Natural killer cell (primary cell): ENCODE data around the gene PTPRN2. TPM values are rescaled to one million over a fixed set of nuclear protein-coding genes. Genes with fewer than 3 reads are reported as not detected.

ENCODE experiments used
- ATAC-seq, 3 donors: fragments of 150-1000 bp in 2 of 3; fragments of 200-7000 bp in 1 of 3; cut with Tn5 transposase; 1 replicate in 1 of 3; 2 replicates in 2 of 3; pipeline ENCODE4 v1.10.0; 2021; ENCODE audit warnings: mild to moderate bottlenecking in 2 of 3, moderate library complexity in 2 of 3
- DNase-seq, 2 donors: peaks; one replicate each; pipeline versions ENCODE4 v3.0.0 to v3.0.0-alpha.2; 2013 to 2021; ENCODE audit warnings: mixed read lengths in 1 of 2
- H3K27ac ChIP-seq: one replicate; pipeline ENCODE4 v1.5.1; 2013; ENCODE audit warnings: mild to moderate bottlenecking, low read length
- H3K27me3 ChIP-seq: one replicate; pipeline ENCODE4 v1.6.1; 2013; ENCODE audit warnings: low read length; ENCODE audit not compliant: control insufficient read depth, insufficient read depth
- H3K36me3 ChIP-seq: one replicate; pipeline ENCODE4 v1.6.1; 2013; ENCODE audit warnings: low read length; ENCODE audit not compliant: control insufficient read depth, insufficient read depth
- H3K4me1 ChIP-seq: one replicate; pipeline ENCODE4 v1.6.1; 2013; ENCODE audit warnings: low read length; ENCODE audit not compliant: control insufficient read depth, insufficient read depth
- H3K4me3 ChIP-seq: one replicate; pipeline ENCODE4 v1.5.1; 2013; ENCODE audit warnings: low read length
- H3K9me3 ChIP-seq: one replicate; pipeline ENCODE4 v1.6.1; 2013; ENCODE audit warnings: low read length; ENCODE audit not compliant: control insufficient read depth, insufficient read depth
- H3K27ac Mint-ChIP-seq, 2 donors: one replicate each; pipeline ENCODE4 v1.8.0; 2022; ENCODE audit warnings: mild to moderate bottlenecking in 2 of 2, mixed read lengths in 2 of 2, moderate library complexity in 1 of 2
- H3K27me3 Mint-ChIP-seq, 2 donors: one replicate each; pipeline ENCODE4 v1.8.0; 2022; ENCODE audit warnings: low read depth in 2 of 2, mixed read lengths in 2 of 2
- H3K36me3 Mint-ChIP-seq: one replicate; pipeline ENCODE4 v1.8.0; 2022; ENCODE audit warnings: mixed read lengths
- H3K4me1 Mint-ChIP-seq, 2 donors: one replicate each; pipeline ENCODE4 v1.8.0; 2022; ENCODE audit warnings: mixed read lengths in 2 of 2
- H3K4me3 Mint-ChIP-seq: one replicate; pipeline ENCODE4 v1.8.0; 2022; ENCODE audit warnings: mild to moderate bottlenecking, moderate library complexity, mixed read lengths
- H3K9me3 Mint-ChIP-seq, 2 donors: one replicate each; pipeline ENCODE4 v1.8.0; 2022; ENCODE audit warnings: mixed read lengths in 2 of 2
- CTCF ChIP-seq: fragments of 200-600 bp; IDR thresholded peaks from one replicate; pipeline ENCODE4 v1.8.0; 2022; ENCODE audit warnings: antibody characterized with exemption
- WGBS: methylation state at CpG from one replicate; pipeline ENCODE4 v1.1.7; 2013; ENCODE audit warnings: missing lambda C conversion rate; ENCODE audit not compliant: insufficient coverage; 5-methylcytosine and 5-hydroxymethylcytosine counted together
- intact Hi-C: fragments of 100-400 bp; cut with micrococcal nuclease; formaldehyde crosslinking; loops from one replicate; pipeline ENCODE4 v1.14.2; 2022
- total RNA-seq, 4 donors: library from RNA; stranded (reverse); fragments of 120-200 nt in 1 of 4; gene quantifications; one replicate each; pipeline versions ENCODE4 v1.2.3 to v1.2.4, GENCODE V29; 2013 to 2022

The PTPRN2 gene
- total RNA-seq, 3 donors from 2014 or later (not counting 1 experiment from before 2014, with no cell fraction given) = 1.3 to 2.5 (median 1.9) TPM

GRCh38 chr7:158391541-158391940 is 196.1 kb downstream of the PTPRN2 start:
- Histone ChIP-seq H3K9me3 (no peaks in the 10 kb centered on the region), H3K27ac (no peak overlapping the region), H3K4me1 (no peaks in the 10 kb centered on the region), H3K36me3 (no peaks in the 10 kb centered on the region), H3K4me3 (no peak overlapping the region), H3K27me3 (no peaks in the 10 kb centered on the region)
- H3K27ac Mint-ChIP-seq = no peak overlapping the region
- 90% methylated on average over 4 of the region's 4 CpGs for WGBS
- H3K9me3 Mint-ChIP-seq = no peaks in the 10 kb centered on the region
- H3K27me3 Mint-ChIP-seq = no peaks in the 10 kb centered on the region
- no peaks in the 10 kb centered on the region for H3K36me3 Mint-ChIP-seq
- H3K4me3 Mint-ChIP-seq = no peak overlapping the region
- ATAC-seq = no peak
- DNase-seq = no peak
- H3K4me1 Mint-ChIP-seq = no peaks in the 10 kb centered on the region
- no peak for TF ChIP-seq CTCF
- intact Hi-C loops = no loop called here

DNA sequence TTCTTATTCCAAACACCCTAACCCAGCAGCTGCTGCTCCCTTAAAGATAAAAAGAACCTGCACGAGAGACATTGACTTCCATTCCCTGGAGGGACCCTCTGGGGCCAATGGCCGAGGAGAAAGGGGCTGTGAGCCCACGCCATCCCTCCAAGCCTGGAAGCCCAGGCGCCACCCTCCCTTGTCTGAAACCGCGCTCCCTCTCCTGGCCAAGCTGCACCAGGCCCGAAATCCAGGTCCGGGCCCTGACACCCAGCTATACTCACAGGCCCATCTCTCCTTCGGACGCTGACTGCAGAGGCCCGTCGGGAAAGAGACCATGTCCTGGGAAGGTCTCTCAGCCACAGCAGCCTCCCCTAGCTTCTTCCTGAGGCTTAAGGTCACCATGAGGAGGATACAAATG is 196.5 kb downstream of the PTPRN2 start:
- Histone ChIP-seq H3K4me1 (no peaks in the 10 kb centered on the region), H3K27me3 (no peaks in the 10 kb centered on the region), H3K4me3 (no peak overlapping the region), H3K9me3 (no peaks in the 10 kb centered on the region), H3K27ac (no peak overlapping the region), H3K36me3 (no peaks in the 10 kb centered on the region)
- 87% methylated on average over 12 of the region's 12 CpGs for WGBS
- TF ChIP-seq CTCF = no peak
- Mint-ChIP-seq H3K4me1 (no peaks in the 10 kb centered on the region), H3K9me3 (no peaks in the 10 kb centered on the region), H3K36me3 (no peaks in the 10 kb centered on the region), H3K4me3 (no peak overlapping the region), H3K27ac (no peak overlapping the region), H3K27me3 (no peaks in the 10 kb centered on the region)
- DNase-seq = no peak
- no peak for ATAC-seq
- intact Hi-C loops = no loop called here

GRCh38 chr7:158390460-158390859 is 197.2 kb downstream of the PTPRN2 start:
- no peak overlapping the region for H3K4me3 Mint-ChIP-seq
- no peaks in the 10 kb centered on the region for H3K9me3 Mint-ChIP-seq
- Histone ChIP-seq H3K4me1 (no peaks in the 10 kb centered on the region), H3K4me3 (no peak overlapping the region), H3K9me3 (no peaks in the 10 kb centered on the region), H3K27ac (no peak overlapping the region), H3K27me3 (no peaks in the 10 kb centered on the region), H3K36me3 (no peaks in the 10 kb centered on the region)
- DNase-seq (no peak), ATAC-seq (no peak)
- 90% methylated on average over 16 of the region's 16 CpGs for WGBS
- H3K27ac Mint-ChIP-seq = no peak overlapping the region
- H3K4me1 Mint-ChIP-seq = no peaks in the 10 kb centered on the region
- H3K27me3 Mint-ChIP-seq = no peaks in the 10 kb centered on the region
- no peak for TF ChIP-seq CTCF
- intact Hi-C loops = no loop called here
- no peaks in the 10 kb centered on the region for H3K36me3 Mint-ChIP-seq
